Effector memory CD4-positive, alpha-beta T cell (primary cell): Measurements from ENCODE around the gene HBQ1.

Experiments used
- DNase-seq, 3 donors: peaks; one replicate each; pipeline ENCODE4 v3.0.0-alpha.2; 2020
- H3K27ac ChIP-seq: 2 replicates; pipeline ENCODE4 v1.7.0; 2013; ENCODE audit warnings: mild to moderate bottlenecking, low read length, moderate library complexity; ENCODE audit not compliant: insufficient read depth, poor library complexity, severe bottlenecking
- H3K27me3 ChIP-seq: replicated peaks from 2 replicates; pipeline ENCODE4 v1.7.0; 2013; ENCODE audit warnings: mild to moderate bottlenecking, low read length; ENCODE audit not compliant: insufficient read depth, control insufficient read depth, poor library complexity, severe bottlenecking
- H3K36me3 ChIP-seq: 2 replicates; pipeline ENCODE4 v1.7.0; 2013; ENCODE audit warnings: mild to moderate bottlenecking, low read length, moderate library complexity; ENCODE audit not compliant: control insufficient read depth, insufficient read depth
- H3K4me1 ChIP-seq: 2 replicates; pipeline ENCODE4 v1.7.0; 2013; ENCODE audit warnings: low read length, mild to moderate bottlenecking; ENCODE audit not compliant: control insufficient read depth, insufficient read depth, poor library complexity, severe bottlenecking
- H3K4me3 ChIP-seq: 2 replicates; pipeline ENCODE4 v1.7.0; 2013; ENCODE audit warnings: low read length, low read depth, mild to moderate bottlenecking; ENCODE audit not compliant: insufficient read depth, poor library complexity, severe bottlenecking
- H3K9me3 ChIP-seq: 2 replicates; pipeline ENCODE4 v1.7.0; 2013; ENCODE audit warnings: mild to moderate bottlenecking, low read length, moderate library complexity; ENCODE audit not compliant: control insufficient read depth

HBQ1 gene

DNA sequence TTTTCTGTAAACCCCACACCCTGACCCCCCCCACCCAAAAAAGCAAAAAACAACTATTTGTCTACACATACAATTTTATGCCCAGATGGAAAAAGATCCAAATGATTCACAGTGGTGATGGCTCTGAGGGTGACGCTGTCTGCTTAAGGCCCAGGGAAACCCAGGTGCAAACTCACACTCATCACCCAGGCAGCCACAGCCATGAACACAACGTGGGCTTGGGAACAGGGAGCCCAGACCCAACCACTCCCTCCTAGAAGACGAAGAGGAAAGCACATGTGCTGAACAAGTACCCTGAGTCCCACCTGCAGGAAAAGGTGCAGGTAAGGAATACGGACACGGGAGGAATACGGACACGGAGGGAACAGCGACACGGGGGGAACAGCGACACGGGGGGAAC, 5.4 kb downstream of the HBQ1 start:
- H3K9me3 ChIP-seq = no peaks in the 10 kb centered on the region
- no peak overlapping the region for H3K4me3 ChIP-seq
- no peak for DNase-seq
- no peaks in the 10 kb centered on the region for H3K27me3 ChIP-seq
- peaks cover 7% of the 10 kb centered on the region for H3K4me1 ChIP-seq
- H3K36me3 ChIP-seq = peaks cover 28% of the 10 kb centered on the region
- H3K27ac ChIP-seq = no peak overlapping the region

DNA sequence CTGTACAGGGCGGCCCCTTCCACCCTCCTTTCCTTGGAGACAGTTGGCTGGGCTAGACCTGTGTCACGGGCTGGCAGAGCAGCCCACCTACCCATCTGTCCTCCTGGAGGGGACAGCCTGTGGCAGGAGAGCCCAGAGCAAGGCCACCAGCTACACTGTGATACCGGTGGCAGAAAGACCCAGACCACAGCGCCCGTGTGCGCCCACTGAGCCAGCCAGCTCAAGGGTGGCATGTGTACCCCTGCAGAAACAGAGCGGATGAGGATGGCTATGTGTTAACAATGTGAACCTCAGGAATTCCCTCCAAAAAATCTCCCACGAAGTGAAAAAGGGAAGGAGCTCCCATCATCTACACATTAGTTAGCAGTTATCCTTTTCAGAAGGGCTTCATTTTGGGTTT, 7.1 kb downstream of the HBQ1 start:
- Histone ChIP-seq H3K27me3 (no peaks in the 10 kb centered on the region), H3K36me3 (peaks cover 42% of the 10 kb centered on the region)

DNA sequence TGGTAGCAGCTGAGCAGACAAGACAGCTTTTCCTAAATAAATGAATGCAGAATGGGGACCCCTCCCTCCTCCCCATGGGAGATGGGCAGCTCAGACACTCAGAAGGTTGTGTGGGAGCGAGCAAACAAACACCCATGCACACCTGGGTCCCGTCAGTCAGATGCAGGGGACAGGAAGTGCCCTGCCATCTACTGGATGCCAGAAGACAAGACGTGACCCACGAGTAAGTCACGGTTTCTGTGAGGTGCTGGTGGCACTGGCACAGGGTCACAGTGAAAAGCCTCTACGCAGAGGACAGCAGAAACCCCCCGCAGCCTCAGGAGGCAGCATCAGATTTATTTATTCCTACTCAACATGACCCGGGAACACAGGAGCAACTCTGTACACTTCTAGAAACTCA, 8.4 kb downstream of the HBQ1 start:
- no peaks in the 10 kb centered on the region for H3K9me3 ChIP-seq
- H3K36me3 ChIP-seq = peaks cover 47% of the 10 kb centered on the region
- DNase-seq = no peak
- no peaks in the 10 kb centered on the region for H3K27me3 ChIP-seq
- no peaks in the 10 kb centered on the region for H3K4me1 ChIP-seq
- no peak overlapping the region for H3K4me3 ChIP-seq
- no peak overlapping the region for H3K27ac ChIP-seq

More for the DNA sequence above, 7.1 kb downstream of the HBQ1 start:
- no peaks in the 10 kb centered on the region for H3K9me3 ChIP-seq
- H3K4me3 ChIP-seq = no peak overlapping the region
- no peaks in the 10 kb centered on the region for H3K4me1 ChIP-seq
- DNase-seq = no peak
- no peak overlapping the region for H3K27ac ChIP-seq

DNA sequence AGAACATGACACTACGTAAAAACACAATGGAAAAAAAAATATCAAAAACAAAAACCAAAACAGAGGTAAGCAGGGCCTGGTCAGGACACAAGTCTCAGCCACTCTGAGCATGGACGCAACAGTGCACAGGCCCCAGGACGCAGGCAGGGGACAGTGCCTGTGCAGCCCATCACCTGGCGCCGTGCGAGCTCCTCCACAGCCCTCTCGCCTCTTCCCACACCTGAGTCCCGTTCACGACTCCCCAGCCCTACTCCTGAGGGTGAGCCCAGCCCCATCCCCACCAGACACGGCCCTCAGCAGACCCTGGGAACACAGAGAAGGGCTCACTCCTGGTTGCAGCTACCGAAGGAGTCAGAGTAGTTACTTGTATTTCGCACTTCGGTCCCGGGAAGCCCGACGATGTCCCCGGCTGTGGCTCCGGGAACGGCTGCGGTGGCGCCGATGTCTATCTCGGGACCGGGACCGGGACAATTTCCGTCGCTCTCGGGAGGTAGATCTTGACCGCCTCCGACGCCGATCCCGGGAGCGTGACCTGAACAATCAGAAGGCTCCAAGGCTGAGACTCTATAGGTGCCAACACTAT, 9.4 kb downstream of the HBQ1 start:
- no peak for DNase-seq
- H3K36me3 ChIP-seq = peaks cover 54% of the 10 kb centered on the region
- no peak overlapping the region for H3K4me3 ChIP-seq

DNA sequence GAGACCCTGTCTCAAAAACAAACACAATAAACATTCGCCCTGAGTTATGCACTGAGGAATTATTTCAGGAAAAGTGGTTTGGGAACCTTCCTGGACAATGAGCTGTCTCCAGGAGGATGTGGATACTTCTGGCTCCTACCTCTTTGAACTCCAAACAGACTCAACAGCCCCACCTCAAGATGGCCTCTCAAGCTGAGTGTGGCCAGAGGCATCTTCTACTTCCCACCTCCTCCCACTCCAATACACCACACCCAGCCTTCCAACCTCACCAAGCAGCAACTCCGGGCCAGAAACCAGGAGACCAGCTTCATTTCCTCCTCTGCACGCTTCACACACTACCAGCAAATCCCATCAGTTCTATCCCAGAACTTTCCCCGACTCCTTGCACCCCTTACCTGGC, 11.6 kb downstream of the HBQ1 start:
- Histone ChIP-seq H3K4me3 (no peak overlapping the region), H3K27me3 (no peaks in the 10 kb centered on the region), H3K27ac (no peak overlapping the region), H3K36me3 (peaks cover 67% of the 10 kb centered on the region), H3K9me3 (no peaks in the 10 kb centered on the region), H3K4me1 (no peaks in the 10 kb centered on the region)
- no peak for DNase-seq

More for the DNA sequence above, 9.4 kb downstream of the HBQ1 start:
- Histone ChIP-seq H3K27me3 (no peaks in the 10 kb centered on the region), H3K4me1 (no peaks in the 10 kb centered on the region), H3K27ac (no peak overlapping the region), H3K9me3 (no peaks in the 10 kb centered on the region)

GRCh38 chr16:192686-193085, 12.4 kb downstream of the HBQ1 start:
- no peak overlapping the region for H3K4me3 ChIP-seq
- no peak for DNase-seq
- H3K9me3 ChIP-seq = no peaks in the 10 kb centered on the region
- no peak overlapping the region for H3K27ac ChIP-seq
- H3K27me3 ChIP-seq = no peaks in the 10 kb centered on the region
- peaks cover 67% of the 10 kb centered on the region for H3K36me3 ChIP-seq
- no peaks in the 10 kb centered on the region for H3K4me1 ChIP-seq

- Histone ChIP-seq H3K4me3 (no peak overlapping the region), H3K36me3 (peaks cover 74% of the 10 kb centered on the region), H3K9me3 (no peaks in the 10 kb centered on the region), H3K4me1 (no peaks in the 10 kb centered on the region), H3K27ac (no peak overlapping the region), H3K27me3 (no peaks in the 10 kb centered on the region)
- no peak for DNase-seq
Measured at GRCh38 chr16:193441-193840, 13.2 kb downstream of the HBQ1 start.

- H3K4me3 ChIP-seq = no peak overlapping the region
- no peak for DNase-seq
- H3K27me3 ChIP-seq = no peaks in the 10 kb centered on the region
- no peak overlapping the region for H3K27ac ChIP-seq
- H3K36me3 ChIP-seq = peaks cover 74% of the 10 kb centered on the region
- no peaks in the 10 kb centered on the region for H3K4me1 ChIP-seq
- no peaks in the 10 kb centered on the region for H3K9me3 ChIP-seq
Measured at GRCh38 chr16:194516-194915, 14.3 kb downstream of the HBQ1 start.

DNA sequence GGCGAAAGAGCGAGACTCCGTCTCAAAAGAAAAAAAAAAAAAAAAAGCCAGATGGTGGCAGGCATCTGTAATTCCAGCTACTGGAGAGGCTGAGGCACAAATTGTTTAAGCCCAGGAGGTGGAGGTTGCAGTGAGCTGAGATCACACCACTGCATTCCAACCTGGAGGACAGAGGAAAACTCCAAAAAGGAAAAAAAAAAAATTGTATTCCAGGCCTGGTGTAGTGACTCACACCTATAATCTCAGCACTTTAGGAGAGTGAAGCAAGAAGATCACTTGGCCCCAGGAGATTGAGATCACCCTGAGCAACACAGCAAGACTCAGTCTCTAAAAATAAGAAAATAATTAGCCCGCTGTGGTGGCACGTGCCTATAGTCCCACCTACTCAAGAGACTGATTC, 20.1 kb downstream of the HBQ1 start:
- no peak for DNase-seq
- peaks cover 53% of the 10 kb centered on the region for H3K36me3 ChIP-seq
- H3K27ac ChIP-seq = no peak overlapping the region

GRCh38 chr16:203246-203645, 23.0 kb downstream of the HBQ1 start:
- Histone ChIP-seq H3K36me3 (peaks cover 61% of the 10 kb centered on the region), H3K27ac (no peak overlapping the region), H3K4me1 (no peaks in the 10 kb centered on the region), H3K4me3 (no peak overlapping the region), H3K9me3 (no peaks in the 10 kb centered on the region), H3K27me3 (no peaks in the 10 kb centered on the region)
- no peak for DNase-seq

More for the DNA sequence above, 20.1 kb downstream of the HBQ1 start:
- H3K9me3 ChIP-seq = no peaks in the 10 kb centered on the region
- H3K27me3 ChIP-seq = no peaks in the 10 kb centered on the region
- no peak overlapping the region for H3K4me3 ChIP-seq
- no peaks in the 10 kb centered on the region for H3K4me1 ChIP-seq
